Testis (tissue), 2 donors: ENCODE data around the gene ATG5.

Experiments used
- POLR2A ChIP-seq: fragments of 450-650 bp; IDR thresholded peaks from one replicate; pipeline ENCODE4 v1.6.1; 2017; ENCODE audit warnings: antibody characterized with exemption, mild to moderate bottlenecking, moderate library complexity
- TF ChIP-seq, protein P1 (sequence below), 3 experiments: fragments of 450-650 bp in 2 of 3; fragments of 200-600 bp in 1 of 3; sonication (generic) in 1 of 3; IDR thresholded peaks; one replicate each; pipeline ENCODE4 v1.5.1; 2016 to 2019; ENCODE audit warnings: antibody characterized with exemption in 3 of 3, mild to moderate bottlenecking in 2 of 3, moderate library complexity in 1 of 3

DNA sequence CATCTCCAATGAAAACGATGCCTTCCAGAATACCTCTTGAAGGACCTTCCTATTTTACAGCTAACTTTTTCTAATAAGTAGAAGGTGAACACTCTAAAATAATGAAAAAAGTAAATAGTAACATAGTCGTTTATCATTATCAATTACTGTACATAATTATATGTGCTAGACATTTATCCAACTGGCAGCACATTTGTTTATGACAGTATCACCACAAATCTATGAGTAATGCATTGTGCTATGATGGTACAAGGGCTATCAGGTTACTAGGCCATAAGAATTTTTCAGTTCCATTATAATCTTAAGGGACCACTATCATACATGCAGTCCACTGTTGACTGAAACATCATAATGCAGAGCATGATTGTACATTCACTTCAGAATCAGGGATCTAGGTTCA lies 68.4 kb downstream of the ATG5 start:
- TF ChIP-seq, protein P1, sequence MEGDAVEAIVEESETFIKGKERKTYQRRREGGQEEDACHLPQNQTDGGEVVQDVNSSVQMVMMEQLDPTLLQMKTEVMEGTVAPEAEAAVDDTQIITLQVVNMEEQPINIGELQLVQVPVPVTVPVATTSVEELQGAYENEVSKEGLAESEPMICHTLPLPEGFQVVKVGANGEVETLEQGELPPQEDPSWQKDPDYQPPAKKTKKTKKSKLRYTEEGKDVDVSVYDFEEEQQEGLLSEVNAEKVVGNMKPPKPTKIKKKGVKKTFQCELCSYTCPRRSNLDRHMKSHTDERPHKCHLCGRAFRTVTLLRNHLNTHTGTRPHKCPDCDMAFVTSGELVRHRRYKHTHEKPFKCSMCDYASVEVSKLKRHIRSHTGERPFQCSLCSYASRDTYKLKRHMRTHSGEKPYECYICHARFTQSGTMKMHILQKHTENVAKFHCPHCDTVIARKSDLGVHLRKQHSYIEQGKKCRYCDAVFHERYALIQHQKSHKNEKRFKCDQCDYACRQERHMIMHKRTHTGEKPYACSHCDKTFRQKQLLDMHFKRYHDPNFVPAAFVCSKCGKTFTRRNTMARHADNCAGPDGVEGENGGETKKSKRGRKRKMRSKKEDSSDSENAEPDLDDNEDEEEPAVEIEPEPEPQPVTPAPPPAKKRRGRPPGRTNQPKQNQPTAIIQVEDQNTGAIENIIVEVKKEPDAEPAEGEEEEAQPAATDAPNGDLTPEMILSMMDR (IDR thresholded peaks at IDR 0.05): no peak
- TF ChIP-seq POLR2A: no peak
